IMR-90 (cell line): ENCODE data around the gene FOXO6. TPM values are rescaled to one million over a fixed set of nuclear protein-coding genes. Genes with fewer than 3 reads are reported as not detected.

ENCODE experiments used
- ATAC-seq: fragments of 200-7000 bp; cut with Tn5 transposase; 2 replicates; pipeline ENCODE4 v1.9.1; 2020; ENCODE audit warnings: low read depth, mild to moderate bottlenecking, moderate library complexity
- BruUV-seq: library from RNA; stranded (reverse); fragments of 400-500 nt; replicated peaks from 2 replicates; lab custom pipeline; 2021; lab: Mats Ljungman, UMichigan
- CTCF ChIA-PET: fragments of 300-600 bp; formaldehyde crosslinking; extraction: SDS; loops from one replicate; lab custom pipeline; 2021; ENCODE audit warnings: antibody characterized with exemption; lab: Yijun Ruan, JAX
- POLR2A ChIA-PET: fragments of 300-600 bp; sonication (Branson Sonifier 250); formaldehyde crosslinking; loops from one replicate; lab custom pipeline; 2022; ENCODE audit warnings: antibody characterized with exemption; ENCODE audit not compliant: unreplicated experiment; lab: Charles Lee
- DNase-seq: peaks from one replicate; pipeline ENCODE4 v3.0.0; 2013
- H2AFZ ChIP-seq: replicated peaks from 2 replicates; pipeline ENCODE3; 2013; ENCODE audit warnings: low read length, mild to moderate bottlenecking; ENCODE audit not compliant: poor library complexity
- H2AK5ac ChIP-seq: 2 replicates; pipeline ENCODE4 v1.6.1; 2013; ENCODE audit warnings: low read depth, low read length, inconsistent platforms
- H2AK9ac ChIP-seq: replicated peaks from 2 replicates; pipeline ENCODE3; 2013; ENCODE audit warnings: mild to moderate bottlenecking, low read depth, low read length, moderate library complexity; ENCODE audit not compliant: poor library complexity
- H2BK120ac ChIP-seq: 2 replicates; pipeline ENCODE4 v1.6.1; 2013; ENCODE audit warnings: low read depth, low read length, inconsistent platforms
- H2BK15ac ChIP-seq: 3 replicates; pipeline ENCODE4 v1.6.1; 2013; ENCODE audit warnings: low read depth, low read length, inconsistent platforms
- H2BK20ac ChIP-seq: 2 replicates; pipeline ENCODE4 v1.6.1; 2013; ENCODE audit warnings: low read depth, mild to moderate bottlenecking, inconsistent platforms, low read length, moderate library complexity
- H2BK5ac ChIP-seq: 2 replicates; pipeline ENCODE4 v1.6.1; 2013; ENCODE audit warnings: mild to moderate bottlenecking, low read depth, low read length, inconsistent platforms; ENCODE audit not compliant: poor library complexity, severe bottlenecking
- H3K14ac ChIP-seq: replicated peaks from 2 replicates; pipeline ENCODE4 v1.6.1; 2013; ENCODE audit warnings: low read depth, low read length, inconsistent platforms
- H3K18ac ChIP-seq: 2 replicates; pipeline ENCODE4 v1.6.1; 2013; ENCODE audit warnings: low read depth, low read length, control low read depth
- H3K23ac ChIP-seq: 2 replicates; pipeline ENCODE4 v1.6.1; 2013; ENCODE audit warnings: low read depth, low read length, inconsistent platforms
- H3K27ac ChIP-seq: 2 replicates; pipeline ENCODE4 v1.5.1; 2013; ENCODE audit warnings: mild to moderate bottlenecking, control low read depth, low read length; ENCODE audit not compliant: insufficient read depth
- H3K27me3 ChIP-seq: 2 replicates; pipeline ENCODE4 v1.6.1; 2013; ENCODE audit warnings: low read length; ENCODE audit not compliant: control insufficient read depth, insufficient read depth
- H3K36me3 ChIP-seq: 2 replicates; pipeline ENCODE4 v1.6.1; 2013; ENCODE audit warnings: low read length, mixed read lengths; ENCODE audit not compliant: control insufficient read depth, insufficient read depth
- H3K4ac ChIP-seq: 2 replicates; pipeline ENCODE4 v1.6.1; 2013; ENCODE audit warnings: low read depth, low read length, inconsistent platforms
- H3K4me1 ChIP-seq: 2 replicates; pipeline ENCODE4 v1.6.1; 2013; ENCODE audit warnings: low read length, mixed read lengths; ENCODE audit not compliant: control insufficient read depth, insufficient read depth
- H3K4me2 ChIP-seq: 2 replicates; pipeline ENCODE4 v1.6.1; 2013; ENCODE audit warnings: low read depth, mild to moderate bottlenecking, control low read depth, low read length, moderate library complexity
- H3K4me3 ChIP-seq: 2 replicates; pipeline ENCODE4 v1.5.1; 2013; ENCODE audit warnings: low read depth, mild to moderate bottlenecking, control low read depth, low read length, moderate library complexity; ENCODE audit not compliant: insufficient read depth
- H3K56ac ChIP-seq: 2 replicates; pipeline ENCODE4 v1.6.1; 2013; ENCODE audit warnings: low read length, inconsistent platforms; ENCODE audit not compliant: insufficient read depth; ENCODE audit errors: extremely low read depth
- H3K79me1 ChIP-seq, 2 experiments: 2 replicates each; pipeline ENCODE4 v1.6.1; 2013; ENCODE audit warnings: low read length in 2 of 2, inconsistent platforms in 1 of 2, low read depth in 1 of 2
- H3K9ac ChIP-seq: 2 replicates; pipeline ENCODE4 v1.6.1; 2013; ENCODE audit warnings: low read depth, low read length, control low read depth
- H3K9me1 ChIP-seq: 2 replicates; pipeline ENCODE4 v1.6.1; 2013; ENCODE audit warnings: low read length, inconsistent platforms; ENCODE audit not compliant: insufficient read depth
- H3K9me3 ChIP-seq: 2 replicates; pipeline ENCODE4 v1.6.1; 2013; ENCODE audit warnings: low read length; ENCODE audit not compliant: control insufficient read depth, insufficient read depth
- H4K20me1 ChIP-seq: 2 replicates; pipeline ENCODE4 v1.6.1; 2013; ENCODE audit warnings: low read length, inconsistent platforms; ENCODE audit not compliant: insufficient read depth
- H4K5ac ChIP-seq: 2 replicates; pipeline ENCODE4 v1.6.1; 2013; ENCODE audit warnings: mild to moderate bottlenecking, low read depth, low read length, control low read depth
- H4K8ac ChIP-seq, 2 experiments: 2 replicates each; pipeline ENCODE4 v1.6.1; 2013; ENCODE audit warnings: low read depth in 2 of 2, low read length in 2 of 2, control low read depth in 1 of 2, inconsistent platforms in 1 of 2
- H4K91ac ChIP-seq: 2 replicates; pipeline ENCODE4 v1.6.1; 2013; ENCODE audit warnings: low read depth, low read length, inconsistent platforms; ENCODE audit not compliant: insufficient read depth
- RCOR1 ChIP-seq: IDR thresholded peaks from 2 replicates; pipeline ENCODE4 v1.6.1; 2012; ENCODE audit warnings: mild to moderate bottlenecking, low read length, improper control_type of control experiment; ENCODE audit not compliant: insufficient replicate concordance
- WGBS, 2 experiments: methylation state at CpG; one replicate each; pipeline versions ENCODE4 v1.1.5 to v1.1.7; 2013; ENCODE audit warnings: missing lambda C conversion rate in 2 of 2; ENCODE audit not compliant: insufficient read length in 1 of 2; ENCODE audit errors: extremely low coverage in 2 of 2; 5-methylcytosine and 5-hydroxymethylcytosine counted together
- dilution Hi-C: fragments of 300-500 bp; cut with HindIII; formaldehyde crosslinking; loops from one replicate; pipeline ENCODE4 v1.14.3; 2018; ENCODE audit warnings: low sequenced_read_pairs; ENCODE audit not compliant: unreplicated experiment
- in situ Hi-C: fragments of 300-500 bp; cut with MboI; formaldehyde crosslinking; loops from 3 replicates; pipeline ENCODE4 v1.14.3; 2019; ENCODE audit warnings: low sequenced_read_pairs, inconsistent platforms, mixed read lengths
- intact Hi-C: fragments of 100-400 bp; cut with micrococcal nuclease; formaldehyde crosslinking; loops from 2 replicates; pipeline ENCODE4 v1.10.0; 2022
- polyA plus RNA-seq, 3 experiments: library from polyadenylated mRNA; depleted of rRNA; stranded (reverse); fragments of >200 nt; gene quantifications; 2 replicates each; pipeline ENCODE4 v1.2.3, GENCODE V29; 2012; ENCODE audit warnings: low replicate concordance in 1 of 3
- total RNA-seq: library from RNA; depleted of rRNA; stranded (reverse); fragments of >200 nt; gene quantifications from 2 replicates; pipeline ENCODE4 v1.2.3, GENCODE V29; 2012

Gene FOXO6
- total and polyA plus RNA-seq, 2 of the 4 experiments (the other 2 are of a cell fraction), result not detected

DNA sequence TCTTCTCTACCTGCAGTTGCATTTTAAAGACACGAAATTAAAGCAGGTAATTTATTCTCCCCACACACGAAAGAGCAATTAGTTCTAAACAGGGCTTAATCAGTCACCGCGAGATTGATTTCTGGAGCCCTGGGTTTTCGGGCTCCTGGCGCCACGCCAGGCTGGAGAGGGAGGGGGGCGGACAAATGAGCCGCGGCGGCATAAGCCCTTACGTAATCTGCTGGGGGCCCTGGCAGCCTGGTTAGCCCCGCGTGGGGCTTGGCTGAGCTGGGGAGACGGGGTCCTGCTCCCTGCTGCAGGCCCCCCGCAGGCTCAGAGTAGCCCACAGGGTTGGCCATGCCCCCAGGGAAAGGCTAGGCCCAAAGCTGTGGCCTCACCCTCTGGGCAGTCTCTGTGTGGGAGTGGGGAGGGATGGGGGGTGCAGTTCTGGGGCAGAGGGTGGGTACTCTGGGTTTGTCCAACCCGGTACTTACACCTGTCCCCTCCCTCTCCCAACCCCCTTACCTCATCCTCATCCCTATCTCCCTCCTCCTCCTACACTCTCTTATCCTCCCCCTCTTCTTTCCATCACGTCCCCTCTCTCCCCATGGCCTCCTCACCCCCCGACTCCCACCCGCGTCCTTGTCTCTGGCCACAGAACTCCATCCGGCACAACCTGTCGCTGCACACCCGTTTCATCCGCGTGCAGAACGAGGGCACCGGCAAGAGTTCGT is 19.9 kb downstream of the FOXO6 start:
- Histone ChIP-seq H3K14ac (no peak overlapping the region), H3K4me2 (no peak overlapping the region), H3K27me3 (peaks cover 80% of the 10 kb centered on the region), H2BK5ac (no peak overlapping the region), H3K56ac (no peak overlapping the region), H4K5ac (no peak overlapping the region), H2BK120ac (no peak overlapping the region), H2BK20ac (no peak overlapping the region), H3K36me3 (no peaks in the 10 kb centered on the region), H3K4me3 (no peak overlapping the region), H3K23ac (no peak overlapping the region), H3K79me1 (no peaks in the 10 kb centered on the region), H3K4me1 (no peaks in the 10 kb centered on the region), H4K91ac (no peak overlapping the region), H4K8ac (no peak overlapping the region), H3K4ac (no peak overlapping the region), H3K27ac (no peak overlapping the region), H3K9ac (no peak overlapping the region), H3K9me3 (peaks cover 2% of the 10 kb centered on the region; the same call in 1 of the 2 replicates), H2AFZ (peak overlapping the region; percentile 89), H3K18ac (no peak overlapping the region), H3K9me1 (no peaks in the 10 kb centered on the region; the same call in 1 of the 2 replicates), H2AK5ac (no peak overlapping the region), H2AK9ac (no peak overlapping the region), H4K20me1 (no peaks in the 10 kb centered on the region), H2BK15ac (no peak overlapping the region)
- CTCF ChIA-PET, result no interaction called here
- ATAC-seq (no peak), DNase-seq (no peak)
- TF ChIP-seq RCOR1, result no peak
- intact Hi-C loops (no loop called here), dilution Hi-C loops (no loop called here), in situ Hi-C loops (no loop called here)
- no TSS peak for BruUV-seq
- POLR2A ChIA-PET, result no interaction called here
- 29 to 100% methylated on average over 1 to 7 of the region's 29 CpGs for WGBS, 2 experiments
